Esophagus squamous epithelium (tissue), 4 donors: ENCODE data around the gene HELZ.

Experiments
- CTCF ChIP-seq, 6 experiments: fragments of 450-650 bp in 4 of 6; fragments of 200-600 bp in 2 of 6; sonication (generic) in 2 of 6; IDR thresholded peaks; one replicate each; pipeline ENCODE4 v1.5.1; 2016 to 2019; ENCODE audit warnings: antibody characterized with exemption in 6 of 6, mild to moderate bottlenecking in 4 of 6, moderate library complexity in 4 of 6
- POLR2A ChIP-seq, 4 donors: fragments of 450-650 bp; IDR thresholded peaks; one replicate each; pipeline ENCODE4 v1.6.1; 2017; ENCODE audit warnings: antibody characterized with exemption in 4 of 4, mild to moderate bottlenecking in 4 of 4, moderate library complexity in 3 of 4

- TF ChIP-seq CTCF (IDR thresholded peaks at IDR 0.05) (no peak), POLR2A (IDR thresholded peaks at IDR 0.05) (no peak)
These were observed 209.6 kb downstream of the HELZ start for GRCh38 chr17:67035131-67036083.
